COR-L47 (cell line): ENCODE data around the gene ACTR8.

Source experiments
- DNase-seq: peaks from one replicate; lab custom pipeline; 2025; lab: John Stamatoyannopoulos, UW

The ACTR8 gene

DNA sequence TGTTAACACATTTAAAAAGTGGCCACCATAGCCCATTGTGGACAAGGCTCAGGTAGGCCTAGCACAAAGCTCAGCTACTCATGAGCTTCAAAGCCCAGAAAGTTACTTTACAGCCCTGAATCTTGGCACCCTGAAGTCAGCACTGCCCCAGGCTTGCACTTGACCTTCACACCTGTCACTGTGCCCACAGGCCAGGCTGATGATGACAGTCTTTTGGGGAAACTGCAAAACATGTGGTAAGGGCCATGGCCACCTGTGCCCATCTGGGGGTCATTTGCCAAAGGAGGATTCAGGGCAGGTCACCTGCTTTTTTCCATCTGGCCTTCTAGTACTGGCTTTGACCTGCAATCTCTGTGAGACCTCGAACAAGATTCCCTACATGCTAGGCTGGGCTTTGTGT, 46.7 kb downstream of the ACTR8 start:
- no peak for DNase-seq

DNA sequence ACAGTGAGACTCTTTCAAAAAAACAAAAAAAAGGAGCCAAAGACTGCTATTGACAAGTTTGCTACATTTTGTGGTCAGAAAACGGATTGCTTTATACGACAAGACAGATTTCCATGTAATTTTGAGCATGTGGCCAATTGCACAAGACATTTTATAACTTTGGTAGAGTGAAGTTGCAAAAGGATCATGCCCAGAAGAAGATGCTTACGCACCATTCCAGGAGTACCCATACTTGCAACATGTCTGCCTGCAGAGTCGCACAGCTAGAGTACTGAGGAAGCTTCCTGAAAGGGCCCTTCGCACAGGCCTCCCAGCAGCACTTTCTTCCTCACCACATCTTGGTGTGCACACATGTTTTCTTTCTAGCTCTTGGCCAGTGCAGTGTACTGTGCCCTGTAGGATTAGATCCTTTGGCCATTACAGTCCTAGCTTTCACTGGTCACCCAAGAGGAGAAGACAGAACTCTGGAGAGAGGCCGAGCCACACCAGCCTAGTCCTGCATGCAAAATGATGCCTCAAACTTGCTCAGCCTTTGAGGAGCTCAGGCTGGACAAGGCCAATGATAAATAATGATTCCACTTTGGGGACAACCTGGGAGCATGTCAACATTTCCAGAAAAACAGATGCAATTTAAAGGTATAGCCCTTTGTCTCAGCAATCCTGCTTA, 47.4 kb downstream of the ACTR8 start:
- DNase-seq: no peak

DNA sequence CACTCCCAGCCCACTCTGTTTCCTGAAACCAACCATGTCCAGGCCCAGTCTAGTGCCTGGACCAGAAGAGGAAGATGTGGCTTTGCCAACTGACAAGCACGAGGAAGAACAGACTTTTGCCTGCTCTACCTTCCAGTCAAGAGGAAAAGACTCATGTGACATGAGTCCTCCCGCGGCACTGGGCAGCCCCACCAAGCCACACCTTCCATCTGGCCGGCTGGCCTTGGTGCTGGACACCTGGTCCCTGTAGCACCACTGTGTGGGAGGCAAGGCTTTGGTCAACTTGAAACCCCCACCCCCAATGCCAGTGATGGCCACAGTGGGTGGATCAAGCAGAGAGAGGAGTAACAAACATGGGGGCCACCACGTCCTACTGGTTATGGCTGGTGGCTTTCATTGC, 48.3 kb downstream of the ACTR8 start:
- DNase-seq: no peak

DNA sequence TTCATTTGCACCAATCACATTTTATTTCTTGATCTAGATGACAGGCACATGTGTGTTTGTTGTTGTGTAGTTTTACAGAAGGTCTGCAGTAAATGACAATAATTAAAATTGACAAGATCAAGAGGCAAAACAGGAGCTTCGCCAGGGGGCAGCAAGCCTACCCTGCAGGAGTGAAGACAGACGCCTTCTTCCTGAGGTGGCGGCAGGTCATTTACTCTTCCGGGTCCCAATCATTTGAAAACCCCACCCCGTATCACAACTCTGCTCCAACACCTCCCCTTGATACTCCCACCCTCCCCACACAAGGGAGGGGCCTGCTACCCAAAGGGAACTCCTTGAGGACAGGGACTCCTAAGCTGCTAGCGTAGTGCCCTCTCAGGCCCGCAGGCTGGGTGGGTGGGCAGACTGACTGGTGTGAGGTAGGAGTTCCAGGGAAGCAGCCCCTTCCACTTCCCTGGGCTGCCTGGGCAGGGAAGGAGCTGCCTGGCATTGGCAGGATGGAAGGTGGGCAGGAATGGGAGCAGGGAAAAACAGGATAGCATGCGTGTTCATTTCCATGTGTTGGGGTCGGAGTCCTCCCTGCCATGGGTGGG, 48.8 kb downstream of the ACTR8 start:
- DNase-seq: no peak

DNA sequence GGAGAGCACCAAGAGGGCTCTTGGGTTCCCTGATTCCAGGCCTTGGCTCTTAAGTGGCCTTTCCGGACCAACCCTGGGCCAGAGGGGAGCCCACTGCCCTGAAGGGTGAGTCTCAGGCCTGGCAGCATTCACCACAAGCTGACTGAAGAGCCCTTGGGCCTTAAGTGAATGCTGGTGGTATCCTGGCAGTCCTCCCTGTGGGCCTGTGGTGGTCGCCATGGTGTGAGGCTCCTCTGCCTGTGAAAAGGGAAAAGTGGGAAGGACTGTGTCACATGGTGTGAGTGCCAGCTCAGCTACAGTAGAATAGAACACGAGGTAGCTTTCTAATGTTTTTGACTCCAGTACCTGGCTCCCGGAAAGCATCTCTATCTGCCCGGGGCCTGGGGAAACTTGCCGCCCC, 51.0 kb downstream of the ACTR8 start:
- no peak for DNase-seq

DNA sequence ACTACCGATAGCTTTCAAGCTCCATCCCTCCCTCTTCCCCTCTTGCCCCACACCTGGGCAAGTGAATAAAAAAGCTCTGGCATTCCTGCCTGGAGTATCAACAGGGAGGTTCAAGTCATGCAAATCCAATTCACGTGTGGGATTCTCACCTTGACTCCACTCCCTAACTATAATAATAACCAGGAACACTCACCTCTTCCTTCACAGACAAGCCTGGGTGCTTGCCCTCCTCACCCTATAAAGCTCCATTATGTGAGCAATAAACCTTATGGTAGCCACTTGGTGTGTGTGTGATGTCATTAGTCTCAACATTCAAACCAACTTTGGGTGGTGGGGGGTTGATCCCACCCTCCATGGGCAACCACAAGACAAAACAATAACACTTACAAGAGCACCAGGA, 52.3 kb downstream of the ACTR8 start:
- DNase-seq: no peak

DNA sequence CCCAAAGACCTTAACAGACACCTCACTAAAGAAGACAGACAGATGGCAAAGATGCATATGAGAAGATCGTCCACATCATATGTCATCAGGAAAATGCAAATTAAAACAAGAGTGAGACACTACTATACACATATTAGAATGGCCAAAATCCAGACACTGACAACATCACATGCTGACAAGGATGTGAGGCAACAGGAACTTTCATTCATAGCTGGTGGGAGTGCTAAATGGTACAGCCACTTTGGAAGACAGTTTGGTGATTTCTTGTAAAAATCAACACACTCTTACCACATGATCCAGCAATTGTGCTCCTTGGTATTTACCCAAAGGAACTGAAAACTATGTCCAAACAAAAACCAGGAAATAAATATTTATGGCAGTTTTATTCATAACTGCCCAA, 53.4 kb downstream of the ACTR8 start:
- no peak for DNase-seq

DNA sequence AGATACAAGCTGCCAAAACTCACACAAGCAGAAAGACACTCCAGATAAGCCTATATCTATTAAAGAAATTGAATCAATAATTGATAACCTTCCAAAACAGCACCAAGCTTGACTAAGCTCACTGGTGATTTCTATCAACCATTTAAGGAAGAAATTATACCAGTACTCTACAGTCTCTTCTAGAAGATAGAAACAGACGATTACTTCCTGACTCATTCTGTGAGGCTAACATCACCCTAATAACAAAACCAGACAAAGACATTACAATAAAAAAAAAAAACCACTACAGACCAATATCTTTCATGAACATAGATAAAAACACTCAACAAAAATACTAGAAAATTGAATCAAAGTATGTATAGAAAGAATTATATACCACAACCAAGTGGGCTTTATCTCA, 55.9 kb downstream of the ACTR8 start:
- DNase-seq: no peak

DNA sequence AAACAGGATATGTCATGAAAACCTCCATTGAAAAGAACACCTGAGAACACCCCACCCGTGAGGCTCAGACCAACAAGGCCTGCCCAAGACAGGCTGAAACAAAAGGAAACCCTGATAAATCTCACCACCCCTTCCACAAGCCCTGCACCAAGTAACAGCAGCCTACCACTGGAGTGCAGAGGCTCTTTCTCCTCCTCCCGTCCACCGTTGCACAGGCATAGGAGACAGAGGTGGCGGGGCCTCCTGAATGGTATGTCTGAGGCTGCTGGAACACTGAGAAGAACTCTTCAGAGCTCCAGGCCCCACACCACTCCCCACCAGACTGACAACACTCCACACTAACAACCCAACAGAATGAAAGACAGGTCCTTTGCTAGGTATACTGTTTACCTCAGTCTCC, 57.2 kb downstream of the ACTR8 start:
- no peak for DNase-seq

DNA sequence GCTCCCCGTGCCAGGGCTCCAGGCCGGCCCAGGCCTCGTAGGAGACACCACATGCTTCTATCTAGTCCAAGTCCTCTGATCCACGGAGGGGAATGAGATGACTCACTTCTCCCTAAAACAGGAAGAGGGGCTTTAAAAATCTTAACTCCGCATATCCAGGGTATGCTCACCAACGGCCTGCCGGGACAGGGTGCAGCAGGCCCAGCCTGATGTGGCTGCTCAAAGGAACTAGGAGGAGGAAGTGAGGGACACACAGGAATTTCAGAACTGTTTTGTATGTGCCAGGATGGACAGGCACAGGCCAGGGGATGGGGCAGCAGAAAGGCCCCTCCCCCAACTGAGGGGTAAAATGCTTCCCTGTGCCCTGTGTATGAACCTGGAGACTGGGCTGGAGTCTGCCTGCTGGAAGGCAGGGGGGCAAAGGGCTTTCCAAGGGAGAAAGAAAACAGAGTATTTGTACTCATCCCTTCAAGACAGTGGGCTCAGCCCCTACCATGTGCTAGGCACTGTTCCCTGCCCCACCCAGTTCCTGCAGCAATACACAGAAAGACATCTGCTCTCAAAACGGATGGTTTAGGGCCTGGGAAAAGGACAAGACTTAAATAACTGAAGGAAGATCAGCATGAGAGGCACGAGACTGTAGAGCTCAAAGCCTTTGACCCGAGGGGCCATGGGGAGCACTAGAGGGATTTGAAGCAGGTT, 57.8 kb downstream of the ACTR8 start:
- DNase-seq: no peak

DNA sequence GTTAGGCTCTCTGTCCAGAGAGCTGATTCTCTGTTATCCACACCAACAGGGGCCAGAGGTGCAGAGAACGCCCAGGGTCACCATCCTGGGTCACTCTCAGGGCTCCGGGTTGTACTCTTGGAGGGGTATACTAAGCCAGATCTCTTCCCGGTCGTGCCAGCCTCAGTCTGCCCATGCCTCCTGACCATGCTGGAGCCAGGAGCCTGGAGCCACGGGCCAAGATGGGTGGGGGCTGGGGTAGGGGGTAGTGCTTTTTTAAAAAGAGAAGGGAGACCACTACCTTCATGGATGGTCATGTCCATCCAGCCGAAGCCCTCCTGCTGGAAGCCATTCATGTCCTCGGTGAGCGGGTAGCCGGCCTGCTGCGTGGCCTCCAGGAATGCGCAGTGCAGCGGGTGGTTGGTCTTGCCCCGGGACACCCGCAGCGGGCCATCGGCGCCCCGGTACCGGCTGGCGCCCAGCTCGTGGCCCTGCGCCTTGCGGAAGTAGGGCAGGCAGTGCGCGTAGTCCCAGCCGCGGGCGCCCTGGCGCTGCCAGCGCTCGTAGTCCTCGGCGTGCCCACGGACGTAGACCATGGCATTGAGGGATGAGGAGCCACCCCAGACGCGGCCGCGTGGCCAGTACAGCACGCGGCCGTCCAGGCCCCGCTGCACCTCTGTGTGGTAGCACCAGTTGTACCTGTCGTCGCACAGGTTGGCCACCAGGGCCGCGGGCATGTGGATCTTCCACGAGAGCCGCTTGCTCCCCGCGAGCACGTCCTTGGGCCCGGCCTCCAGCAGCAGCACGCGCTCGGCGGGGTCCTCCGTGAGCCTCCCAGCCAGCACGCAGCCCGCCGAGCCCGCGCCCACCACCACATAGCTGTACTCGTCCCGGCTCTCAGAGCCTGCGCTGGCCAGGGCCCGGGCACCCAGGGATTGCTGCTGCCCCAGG, 58.7 kb downstream of the ACTR8 start:
- no peak for DNase-seq

DNA sequence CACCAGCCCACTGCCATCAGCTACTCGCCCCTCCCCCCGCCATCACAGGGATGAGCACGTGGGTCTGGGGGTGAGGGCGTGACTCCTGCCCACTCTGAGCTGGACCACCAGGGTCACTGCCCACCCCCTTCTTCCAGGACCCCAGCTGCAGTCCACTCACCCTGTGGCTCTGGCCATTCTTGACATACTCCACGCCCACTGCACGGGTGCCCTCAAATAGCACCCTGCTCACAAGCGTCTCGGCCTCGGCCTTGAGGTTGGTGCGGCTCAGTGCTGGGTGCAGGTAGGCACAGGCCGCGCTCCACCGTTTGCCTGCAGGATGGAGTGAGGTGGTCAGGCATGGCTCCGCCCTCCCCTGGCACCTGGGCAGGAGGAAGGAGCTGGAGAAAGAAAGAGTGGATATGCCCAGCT, 59.6 kb downstream of the ACTR8 start:
- no peak for DNase-seq

DNA sequence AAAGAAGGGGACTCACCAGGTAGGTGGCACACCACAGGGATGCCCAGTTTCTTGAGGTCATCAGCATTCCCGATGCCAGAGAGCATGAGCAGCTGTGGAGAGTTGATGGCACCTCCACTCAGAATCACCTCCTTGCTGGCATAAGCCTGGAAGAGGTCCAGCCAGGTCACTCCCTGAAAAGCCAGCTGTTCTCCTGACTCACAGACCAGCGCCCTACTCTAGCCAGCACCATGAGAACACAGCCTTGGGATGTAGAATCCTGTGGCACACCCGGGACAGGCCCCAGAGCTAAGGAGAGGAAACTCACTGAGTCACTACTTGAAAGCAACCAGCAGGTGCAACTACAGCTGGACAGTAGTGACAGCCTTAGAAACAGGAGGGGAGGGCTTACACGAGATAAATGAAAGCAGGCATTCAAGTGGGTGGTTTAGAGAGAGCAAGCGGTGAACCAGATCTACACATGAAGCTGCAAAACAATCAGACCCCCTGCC, 60.3 kb downstream of the ACTR8 start:
- DNase-seq: no peak

DNA sequence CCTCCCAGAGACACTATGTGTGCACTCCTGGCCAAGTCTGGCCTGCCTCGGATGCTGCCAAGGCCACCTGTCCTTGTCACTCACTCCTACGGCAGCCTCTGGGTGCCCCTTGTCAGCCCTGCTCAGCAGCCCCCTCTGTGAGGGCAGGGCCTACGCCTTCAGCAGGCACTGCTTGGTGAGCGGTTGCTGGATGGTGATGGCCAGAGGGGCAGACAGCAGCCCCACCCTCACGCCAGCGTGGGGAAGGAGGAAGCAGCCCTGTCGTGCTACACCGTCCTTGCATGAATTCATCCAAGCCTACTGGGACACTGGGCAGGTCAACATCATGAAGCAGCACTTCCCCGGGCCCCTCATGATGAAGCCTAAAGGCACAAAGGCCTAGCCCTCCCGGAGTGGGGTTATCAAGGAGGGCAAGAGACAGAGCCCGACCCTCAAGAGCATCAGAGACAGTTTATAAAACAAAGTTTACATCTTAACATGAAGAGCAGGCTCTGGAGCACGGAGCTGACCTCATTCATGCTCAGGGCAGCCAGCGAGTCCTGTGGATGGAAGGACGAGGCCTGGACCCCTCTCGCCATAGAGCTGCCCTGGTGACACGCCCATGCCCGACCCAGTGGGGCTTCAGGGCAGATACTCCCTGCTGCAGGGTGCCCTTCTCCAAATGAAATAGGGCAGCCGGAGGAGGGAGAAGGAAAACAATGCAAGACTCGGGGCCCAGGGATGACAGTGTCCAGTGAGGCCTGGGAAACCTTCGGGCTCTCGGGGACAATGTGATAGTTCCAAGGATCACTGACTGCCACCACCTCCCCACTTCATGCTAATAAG, 61.0 kb downstream of the ACTR8 start:
- no peak for DNase-seq

DNA sequence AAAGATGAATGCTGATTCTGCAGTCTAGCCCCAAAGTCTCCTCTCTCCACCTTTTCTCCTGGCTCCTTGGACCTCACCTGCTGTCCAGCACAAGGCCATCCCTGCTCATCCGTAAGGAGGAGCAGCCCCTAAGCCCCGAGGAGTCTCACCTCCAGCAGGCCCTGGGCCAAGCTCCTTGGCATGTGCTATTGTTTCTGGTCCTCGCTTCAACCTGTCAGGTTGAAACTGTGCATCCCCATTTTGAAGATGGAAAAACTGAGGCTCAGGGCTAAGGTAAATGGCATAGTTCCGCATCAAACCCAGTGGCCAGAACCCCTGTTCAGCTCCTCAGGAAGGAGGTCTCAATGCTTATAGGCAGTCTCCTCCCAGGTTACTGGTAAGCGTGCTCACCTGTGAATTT, 61.9 kb downstream of the ACTR8 start:
- no peak for DNase-seq

DNA sequence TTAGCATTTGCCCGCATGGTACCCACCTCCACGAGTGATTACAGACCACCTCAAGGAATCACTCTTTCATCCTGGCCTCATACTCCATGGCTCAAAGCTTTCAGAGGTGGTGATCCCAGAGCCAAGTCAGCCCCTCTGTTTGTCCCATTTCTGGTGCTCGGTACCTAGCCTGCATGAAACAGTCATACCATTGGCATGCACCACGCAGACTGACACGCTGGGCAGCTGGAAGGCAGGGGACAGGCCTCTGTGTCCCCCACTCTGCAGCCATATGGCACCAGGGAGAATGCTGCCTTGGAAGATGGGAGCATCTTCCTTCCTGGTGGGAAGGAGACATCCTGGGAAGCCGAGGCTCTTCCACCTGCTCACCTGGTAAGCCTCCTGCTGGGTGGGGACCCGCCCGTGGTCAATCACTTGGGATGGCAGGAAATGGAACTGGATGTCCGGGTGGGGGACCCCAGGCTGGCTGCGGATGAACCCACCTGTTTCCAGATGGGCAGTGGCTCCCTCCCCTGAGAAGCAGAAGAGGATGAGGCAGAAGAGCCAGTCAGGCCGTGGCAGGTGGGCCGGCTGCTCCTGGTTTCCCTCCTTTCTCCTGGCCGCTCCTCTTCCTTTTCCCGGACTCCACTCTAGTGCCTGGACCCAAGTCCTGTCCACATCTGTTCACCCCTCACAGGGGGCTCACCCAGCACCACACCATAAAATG, 62.6 kb downstream of the ACTR8 start:
- DNase-seq: no peak

DNA sequence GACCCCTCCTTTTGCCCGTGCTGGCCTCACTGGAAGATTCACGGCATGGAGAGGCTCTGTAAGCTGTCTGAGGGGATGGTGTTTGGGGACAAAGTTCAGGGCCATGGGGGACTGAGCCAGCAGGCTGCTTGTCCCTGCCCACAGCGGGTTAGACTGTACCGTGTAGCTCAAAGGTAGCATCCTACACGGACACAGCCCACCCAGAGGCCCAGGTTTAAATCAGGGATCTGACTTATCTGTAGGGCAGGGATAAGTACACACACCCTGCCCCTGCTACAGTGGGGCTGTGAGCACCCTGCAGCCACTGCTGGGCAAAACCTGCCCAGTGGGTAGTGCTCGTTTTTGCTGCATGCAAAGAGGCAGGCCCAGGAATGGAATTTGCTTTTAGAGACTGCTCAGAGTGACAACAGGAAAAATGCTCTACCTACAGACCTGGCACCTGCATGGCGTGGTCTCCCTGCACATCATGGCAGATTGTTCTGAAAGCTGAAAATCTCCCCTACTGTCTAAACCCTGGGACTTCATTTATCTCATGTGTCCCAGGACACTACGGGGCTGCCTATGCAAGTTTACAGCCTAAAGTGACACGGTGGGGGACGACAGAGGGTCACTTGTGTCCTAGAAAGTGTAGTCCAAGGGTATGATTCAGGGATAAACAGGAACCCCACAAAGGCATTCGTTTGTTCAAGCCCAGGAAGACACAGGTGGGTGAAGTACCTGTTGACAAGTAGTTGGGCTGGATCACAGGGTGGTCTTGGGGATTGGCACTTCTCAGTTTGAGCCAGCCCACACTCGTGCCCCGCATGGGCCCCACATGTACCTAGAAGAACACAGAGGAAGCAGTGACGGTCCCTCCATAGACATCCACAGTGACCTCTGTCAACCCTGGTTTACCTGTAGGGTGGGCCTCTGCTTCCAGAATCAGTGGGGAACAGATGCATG, 63.5 kb downstream of the ACTR8 start:
- DNase-seq: no peak

DNA sequence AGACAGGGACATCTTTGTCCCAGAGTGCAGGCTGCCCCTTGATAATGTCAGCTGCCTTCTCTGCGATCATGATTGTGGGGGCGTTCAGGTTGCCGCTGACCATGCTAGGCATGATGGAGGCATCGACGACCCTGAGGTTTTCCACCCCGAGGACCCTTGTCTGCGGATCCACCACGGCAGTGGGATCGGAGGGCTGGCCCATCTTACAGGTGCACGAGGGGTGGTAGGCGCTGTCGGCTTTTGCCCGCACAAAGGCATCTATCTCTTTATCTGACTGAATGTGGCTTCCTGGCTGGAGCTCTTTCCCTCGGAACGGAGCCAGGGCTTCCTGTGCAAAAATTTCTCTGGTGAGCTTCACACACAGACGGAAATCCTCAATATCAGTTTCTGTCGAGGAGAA, 64.1 kb downstream of the ACTR8 start:
- no peak for DNase-seq

DNA sequence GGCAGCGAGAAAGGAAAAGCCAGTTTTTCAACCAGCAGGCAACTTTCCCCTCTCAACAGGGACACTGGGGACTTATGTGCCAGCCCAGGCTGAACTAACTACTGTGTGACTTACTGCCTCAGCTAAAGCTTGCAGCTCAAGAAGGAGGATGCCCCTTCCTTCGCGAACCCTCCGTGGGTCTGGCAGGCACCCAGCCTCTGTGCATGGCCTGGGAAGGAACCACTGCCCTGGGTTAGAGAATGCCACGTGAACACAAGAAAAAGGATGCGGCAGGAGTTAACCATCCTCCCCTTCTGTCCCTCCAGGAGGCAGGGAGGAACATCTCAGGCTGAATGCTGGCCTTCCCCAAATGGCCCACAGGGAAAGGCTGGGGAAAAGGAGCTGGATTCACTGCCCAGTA, 64.7 kb downstream of the ACTR8 start:
- no peak for DNase-seq
